Mesenchymal stem cell (in vitro differentiated cells and primary cell): ENCODE results near the gene LMO3.

Source experiments
- DNase-seq: peaks from one replicate; pipeline ENCODE4 v3.0.0-alpha.2; 2013
- H2AFZ ChIP-seq: one replicate; pipeline ENCODE4 v1.6.1; 2013; ENCODE audit warnings: low read depth, mild to moderate bottlenecking, control low read depth, inconsistent platforms, low read length, moderate library complexity
- H2AK5ac ChIP-seq: 2 replicates; pipeline ENCODE4 v1.6.1; 2013; ENCODE audit warnings: low read length, moderate library complexity, mild to moderate bottlenecking, inconsistent platforms; ENCODE audit not compliant: severe bottlenecking
- H2BK120ac ChIP-seq: one replicate; pipeline ENCODE4 v1.6.1; 2013; ENCODE audit warnings: low read depth, mild to moderate bottlenecking, inconsistent platforms, low read length, moderate library complexity
- H2BK12ac ChIP-seq, 2 experiments: one replicate each; pipeline ENCODE4 v1.6.1; 2013; ENCODE audit warnings: inconsistent platforms in 2 of 2, low read length in 2 of 2, mild to moderate bottlenecking in 2 of 2, moderate library complexity in 2 of 2, control low read depth in 1 of 2
- H2BK15ac ChIP-seq: one replicate; pipeline ENCODE4 v1.6.1; 2013; ENCODE audit warnings: mild to moderate bottlenecking, low read depth, inconsistent platforms; ENCODE audit not compliant: poor library complexity, severe bottlenecking
- H2BK5ac ChIP-seq: 2 replicates; pipeline ENCODE4 v1.6.1; 2013; ENCODE audit warnings: low read depth, mild to moderate bottlenecking, low read length, control low read depth, inconsistent platforms; ENCODE audit not compliant: poor library complexity, severe bottlenecking
- H3K14ac ChIP-seq, 2 experiments: one replicate each; pipeline ENCODE4 v1.6.1; 2013; ENCODE audit warnings: inconsistent platforms in 2 of 2, low read length in 2 of 2, control low read depth in 1 of 2, mild to moderate bottlenecking in 1 of 2, moderate library complexity in 1 of 2
- H3K18ac ChIP-seq, 2 experiments: one replicate each; pipeline ENCODE4 v1.6.1; 2013; ENCODE audit warnings: inconsistent platforms in 2 of 2, low read length in 2 of 2, control low read depth in 1 of 2, low read depth in 1 of 2, mild to moderate bottlenecking in 1 of 2
- H3K23ac ChIP-seq, 2 experiments: one replicate each; pipeline ENCODE4 v1.6.1; 2013; ENCODE audit warnings: inconsistent platforms in 2 of 2, low read length in 2 of 2, mild to moderate bottlenecking in 2 of 2, moderate library complexity in 2 of 2, control low read depth in 1 of 2
- H3K27ac ChIP-seq: 2 replicates; pipeline ENCODE4 v1.5.1; 2013; ENCODE audit warnings: mild to moderate bottlenecking, moderate library complexity, low read length, control low read depth, inconsistent platforms; ENCODE audit not compliant: poor library complexity, severe bottlenecking
- H3K27me3 ChIP-seq, 2 experiments: 2 replicates each; pipeline versions ENCODE4 v1.6.1 to v1.7.0; 2013; ENCODE audit warnings: low read length in 2 of 2, mild to moderate bottlenecking in 2 of 2, moderate library complexity in 2 of 2, control low read depth in 1 of 2, inconsistent platforms in 1 of 2; ENCODE audit not compliant: control insufficient read depth in 1 of 2, insufficient read depth in 1 of 2
- H3K36me3 ChIP-seq, 2 experiments: 2 replicates each; pipeline versions ENCODE4 v1.6.1 to v1.7.0; 2013; ENCODE audit warnings: low read length in 2 of 2, control low read depth in 1 of 2, inconsistent platforms in 1 of 2, low read depth in 1 of 2, mild to moderate bottlenecking in 1 of 2; ENCODE audit not compliant: insufficient read depth in 2 of 2, control insufficient read depth in 1 of 2
- H3K4ac ChIP-seq, 2 experiments: one replicate each; pipeline ENCODE4 v1.6.1; 2013; ENCODE audit warnings: inconsistent platforms in 2 of 2, low read length in 2 of 2, mild to moderate bottlenecking in 2 of 2, moderate library complexity in 2 of 2, control low read depth in 1 of 2, low read depth in 1 of 2
- H3K4me1 ChIP-seq: 2 replicates; pipeline ENCODE4 v1.6.1; 2013; ENCODE audit warnings: low read depth, low read length, control low read depth; ENCODE audit not compliant: control insufficient read depth, insufficient read depth
- H3K4me2 ChIP-seq: 2 replicates; pipeline ENCODE4 v1.6.1; 2013; ENCODE audit warnings: low read length, mild to moderate bottlenecking, inconsistent platforms; ENCODE audit not compliant: poor library complexity, severe bottlenecking
- H3K4me3 ChIP-seq, 2 experiments: 2 replicates each; pipeline versions ENCODE4 v1.5.1 to v1.7.0; 2013; ENCODE audit warnings: low read length in 2 of 2, mild to moderate bottlenecking in 2 of 2, control low read depth in 1 of 2, low read depth in 1 of 2; ENCODE audit not compliant: insufficient read depth in 1 of 2
- H3K79me1 ChIP-seq: replicated peaks from 2 replicates; pipeline ENCODE4 v1.6.1; 2013; ENCODE audit warnings: mild to moderate bottlenecking, control low read depth, low read length, inconsistent platforms; ENCODE audit not compliant: poor library complexity, severe bottlenecking
- H3K9ac ChIP-seq: 2 replicates; pipeline ENCODE4 v1.7.0; 2013; ENCODE audit warnings: mild to moderate bottlenecking, low read length, moderate library complexity
- H3K9me3 ChIP-seq: 2 replicates; pipeline ENCODE4 v1.7.0; 2013; ENCODE audit warnings: mild to moderate bottlenecking, low read length; ENCODE audit not compliant: control insufficient read depth
- H4K8ac ChIP-seq: one replicate; pipeline ENCODE4 v1.6.1; 2013; ENCODE audit warnings: inconsistent platforms, mild to moderate bottlenecking, low read length, moderate library complexity
- H4K91ac ChIP-seq: one replicate; pipeline ENCODE4 v1.6.1; 2013; ENCODE audit warnings: mild to moderate bottlenecking, low read length, inconsistent platforms
- WGBS: methylation state at CpG from one replicate; pipeline ENCODE4 v1.1.7; 2013; ENCODE audit warnings: mixed read lengths; 5-methylcytosine and 5-hydroxymethylcytosine counted together

The LMO3 gene

DNA sequence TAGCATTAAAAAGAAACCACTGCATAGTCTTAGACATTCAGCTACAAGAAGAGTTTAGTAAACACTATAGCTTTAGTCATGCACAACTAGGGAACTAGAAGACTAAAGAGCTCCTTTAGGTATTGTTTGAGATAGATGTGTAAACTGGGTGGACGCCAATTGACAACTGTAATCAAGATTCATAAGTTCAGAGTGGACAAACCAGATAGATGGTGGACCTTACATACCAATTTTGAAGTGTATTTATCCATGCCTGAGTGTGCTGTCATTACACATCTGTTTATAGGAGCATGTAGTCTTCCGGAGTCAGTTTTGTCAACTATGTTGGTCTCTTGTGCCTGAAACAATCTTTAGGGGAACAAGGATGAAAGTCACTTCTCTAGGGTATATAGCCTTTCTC is 96.6 kb downstream of the LMO3 start:
- H3K79me1 ChIP-seq, result no peaks in the 10 kb centered on the region
- H3K36me3 ChIP-seq, result no peaks in the 10 kb centered on the region
- no peak overlapping the region for H3K4me2 ChIP-seq
- no peak overlapping the region for H2BK12ac ChIP-seq
- no peak overlapping the region for H3K4me3 ChIP-seq
- no peak for DNase-seq
- H2AK5ac ChIP-seq, result no peak overlapping the region
- H3K9ac ChIP-seq, result no peak overlapping the region
- no peak overlapping the region for H3K14ac ChIP-seq
- no peak overlapping the region for H3K4ac ChIP-seq
- H2AFZ ChIP-seq, result no peak overlapping the region
- 84% methylated on average over 2 of the region's 2 CpGs for WGBS
- no peak overlapping the region for H3K23ac ChIP-seq
- H2BK120ac ChIP-seq, result no peak overlapping the region
- no peaks in the 10 kb centered on the region for H3K4me1 ChIP-seq
- H2BK15ac ChIP-seq, result no peak overlapping the region
- H3K27ac ChIP-seq, result no peak overlapping the region
- no peak overlapping the region for H2BK5ac ChIP-seq
- H4K8ac ChIP-seq, result no peak overlapping the region
- no peaks in the 10 kb centered on the region for H3K27me3 ChIP-seq
- no peaks in the 10 kb centered on the region for H3K9me3 ChIP-seq
- no peak overlapping the region for H3K18ac ChIP-seq
- no peak overlapping the region for H4K91ac ChIP-seq

DNA sequence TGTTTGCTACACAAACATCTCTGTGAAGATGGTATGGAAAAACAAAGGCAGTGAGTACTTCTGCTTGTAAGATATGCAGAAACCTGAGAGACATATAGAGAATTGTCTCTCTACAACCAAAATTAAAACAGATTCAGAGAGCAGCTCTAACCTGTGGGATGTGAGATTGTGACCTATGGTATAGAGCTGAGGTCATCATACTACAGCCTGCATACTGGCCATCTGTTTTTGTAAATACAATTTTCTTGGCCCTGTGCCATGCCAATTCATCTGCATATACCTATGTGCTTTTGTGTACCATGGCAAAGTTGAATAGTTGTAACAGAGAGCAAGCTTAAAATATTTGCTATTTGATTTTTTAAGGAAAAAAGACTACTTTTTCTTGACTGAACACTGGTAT is 99.6 kb downstream of the LMO3 start:
- H3K14ac ChIP-seq, result no peak overlapping the region
- no peak overlapping the region for H3K9ac ChIP-seq
- no peak overlapping the region for H4K91ac ChIP-seq
- H4K8ac ChIP-seq, result no peak overlapping the region
- H2BK120ac ChIP-seq, result no peak overlapping the region
- H3K4me1 ChIP-seq, result no peaks in the 10 kb centered on the region
- no peak overlapping the region for H3K23ac ChIP-seq
- H2AFZ ChIP-seq, result no peak overlapping the region
- H3K36me3 ChIP-seq, result no peaks in the 10 kb centered on the region
- H2AK5ac ChIP-seq, result no peak overlapping the region
- no peak overlapping the region for H3K4me2 ChIP-seq
- no peaks in the 10 kb centered on the region for H3K79me1 ChIP-seq
- no peak overlapping the region for H3K27ac ChIP-seq
- no peaks in the 10 kb centered on the region for H3K27me3 ChIP-seq
- no peak overlapping the region for H3K4ac ChIP-seq
- H2BK5ac ChIP-seq, result no peak overlapping the region
- DNase-seq, result no peak
- no peak overlapping the region for H2BK12ac ChIP-seq
- H2BK15ac ChIP-seq, result no peak overlapping the region
- H3K9me3 ChIP-seq, result no peaks in the 10 kb centered on the region
- H3K4me3 ChIP-seq, result no peak overlapping the region
- H3K18ac ChIP-seq, result no peak overlapping the region

DNA sequence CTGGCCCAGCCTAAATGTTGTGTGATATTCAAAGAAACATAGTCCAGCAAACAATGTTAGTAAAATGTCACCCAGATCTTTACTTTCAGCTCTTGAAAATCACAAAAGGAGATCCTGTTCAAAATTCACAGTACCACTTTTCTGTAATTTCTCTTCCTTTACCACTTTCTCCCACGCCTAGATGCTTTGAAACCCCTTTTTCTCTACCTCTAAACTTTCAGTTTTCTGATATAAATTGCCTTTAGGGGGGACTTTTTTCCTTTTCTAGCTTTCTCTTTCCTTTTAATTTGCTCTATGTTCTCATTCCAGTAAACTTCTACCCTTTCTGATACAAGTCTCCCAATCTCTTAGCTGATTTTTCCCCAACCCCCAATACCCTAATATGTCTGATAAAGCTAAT is 101.8 kb downstream of the LMO3 start:
- H3K23ac ChIP-seq, result no peak overlapping the region
- H3K36me3 ChIP-seq, result no peaks in the 10 kb centered on the region
- no peak overlapping the region for H4K8ac ChIP-seq
- H4K91ac ChIP-seq, result no peak overlapping the region
- H3K9ac ChIP-seq, result no peak overlapping the region
- no peak for DNase-seq
- H3K4me2 ChIP-seq, result no peak overlapping the region
- no peak overlapping the region for H2BK5ac ChIP-seq
- no peaks in the 10 kb centered on the region for H3K79me1 ChIP-seq
- H3K4me3 ChIP-seq, result no peak overlapping the region
- no peak overlapping the region for H3K27ac ChIP-seq
- no peak overlapping the region for H3K14ac ChIP-seq
- H3K27me3 ChIP-seq, result no peaks in the 10 kb centered on the region
- no peak overlapping the region for H3K4ac ChIP-seq
- H3K9me3 ChIP-seq, result no peaks in the 10 kb centered on the region
- H3K4me1 ChIP-seq, result no peaks in the 10 kb centered on the region
- H2BK120ac ChIP-seq, result no peak overlapping the region
- H2BK12ac ChIP-seq, result no peak overlapping the region
- no peak overlapping the region for H2AFZ ChIP-seq
- no peak overlapping the region for H2AK5ac ChIP-seq
- WGBS, result 46% methylated on average over 1 of the region's 1 CpG
- no peak overlapping the region for H2BK15ac ChIP-seq
- H3K18ac ChIP-seq, result no peak overlapping the region

- H2BK120ac ChIP-seq, result no peak overlapping the region
- H3K4me3 ChIP-seq, result no peak overlapping the region
- H3K27me3 ChIP-seq, result no peaks in the 10 kb centered on the region
- H3K4me1 ChIP-seq, result no peaks in the 10 kb centered on the region
- no peak for DNase-seq
- 90% methylated on average over 7 of the region's 7 CpGs for WGBS
- no peaks in the 10 kb centered on the region for H3K36me3 ChIP-seq
- H3K9me3 ChIP-seq, result no peaks in the 10 kb centered on the region
- H3K4ac ChIP-seq, result no peak overlapping the region
- H3K18ac ChIP-seq, result no peak overlapping the region
- no peak overlapping the region for H4K91ac ChIP-seq
- H3K9ac ChIP-seq, result no peak overlapping the region
- H3K79me1 ChIP-seq, result no peaks in the 10 kb centered on the region
- no peak overlapping the region for H3K4me2 ChIP-seq
- H3K23ac ChIP-seq, result no peak overlapping the region
- H3K27ac ChIP-seq, result no peak overlapping the region
- no peak overlapping the region for H3K14ac ChIP-seq
- H2BK15ac ChIP-seq, result no peak overlapping the region
- no peak overlapping the region for H2AFZ ChIP-seq
- no peak overlapping the region for H2BK5ac ChIP-seq
- no peak overlapping the region for H2BK12ac ChIP-seq
- H2AK5ac ChIP-seq, result no peak overlapping the region
- no peak overlapping the region for H4K8ac ChIP-seq
Observed at GRCh38 chr12:16499611-16500010, 106.4 kb downstream of the LMO3 start.
